Measurements from ENCODE around the gene FOXN4.

FOXN4 gene

GRCh38 chr12:109307051-109307450 is 2.0 kb downstream of the FOXN4 start:
- DNase-seq (ENCODE audit: low read depth): no peak

GRCh38 chr12:109305547-109305946 is 3.5 kb downstream of the FOXN4 start:
- no peak for DNase-seq (ENCODE audit: low read depth)

- DNase-seq (ENCODE audit: low read depth): no peak
Observed at GRCh38 chr12:109304485-109304884, 4.6 kb downstream of the FOXN4 start.

- no peak for DNase-seq (ENCODE audit: low read depth)
Observed at GRCh38 chr12:109302770-109303169, 6.3 kb downstream of the FOXN4 start.

GRCh38 chr12:109302358-109302757 is 6.7 kb downstream of the FOXN4 start:
- peak; percentile 33 for DNase-seq (ENCODE audit: low read depth)

GRCh38 chr12:109301643-109302168 is 7.4 kb downstream of the FOXN4 start:
- DNase-seq (ENCODE audit: low read depth): peak; percentile 8

GRCh38 chr12:109299849-109300248 is 9.2 kb downstream of the FOXN4 start:
- DNase-seq (ENCODE audit: low read depth): no peak

GRCh38 chr12:109296431-109296830 is 12.7 kb downstream of the FOXN4 start:
- DNase-seq (ENCODE audit: low read depth): no peak

- no peak for DNase-seq (ENCODE audit: low read depth)
Observed at GRCh38 chr12:109295764-109296425, 13.2 kb downstream of the FOXN4 start.

- no peak for DNase-seq (ENCODE audit: low read depth)
Observed at GRCh38 chr12:109294286-109294796, 14.7 kb downstream of the FOXN4 start.

GRCh38 chr12:109293106-109293505 is 16.0 kb downstream of the FOXN4 start:
- no peak for DNase-seq (ENCODE audit: low read depth)

GRCh38 chr12:109292342-109292711 is 16.8 kb downstream of the FOXN4 start:
- no peak for DNase-seq (ENCODE audit: low read depth)

GRCh38 chr12:109291521-109292341 is 17.4 kb downstream of the FOXN4 start:
- DNase-seq (ENCODE audit: low read depth): no peak

- no peak for DNase-seq (ENCODE audit: low read depth)
Observed at GRCh38 chr12:109291117-109291516, 18.0 kb downstream of the FOXN4 start.

GRCh38 chr12:109290061-109290460 is 19.0 kb downstream of the FOXN4 start:
- DNase-seq (ENCODE audit: low read depth): no peak

GRCh38 chr12:109289551-109289950 is 19.5 kb downstream of the FOXN4 start:
- DNase-seq (ENCODE audit: low read depth): no peak

- no peak for DNase-seq (ENCODE audit: low read depth)
Observed at GRCh38 chr12:109289004-109289403, 20.1 kb downstream of the FOXN4 start.

- DNase-seq (ENCODE audit: low read depth): no peak
Observed at GRCh38 chr12:109288571-109288970, 20.5 kb downstream of the FOXN4 start.

GRCh38 chr12:109287811-109288469 is 21.1 kb downstream of the FOXN4 start:
- DNase-seq (ENCODE audit: low read depth): no peak

GRCh38 chr12:109287181-109287580 is 21.9 kb downstream of the FOXN4 start:
- no peak for DNase-seq (ENCODE audit: low read depth)

- no peak for DNase-seq (ENCODE audit: low read depth)
Observed at GRCh38 chr12:109286652-109287051, 22.4 kb downstream of the FOXN4 start.

GRCh38 chr12:109286252-109286651 is 22.8 kb downstream of the FOXN4 start:
- no peak for DNase-seq (ENCODE audit: low read depth)

GRCh38 chr12:109284392-109284791 is 24.7 kb downstream of the FOXN4 start:
- no peak for DNase-seq (ENCODE audit: low read depth)
